Measurements from ENCODE around the gene HBG1.

- no peak for TF ChIP-seq EZH2 (optimal IDR thresholded peaks at IDR 0.05; ENCODE audit: low read depth, low read length)
- TF ChIP-seq CTCF (IDR thresholded peaks at IDR 0.05; ENCODE audit: low read length) = no peak
Observed at GRCh38 chr11:5258543-5259262, 9.0 kb upstream of the HBG1 start.
